Right lobe of liver (tissue), 4 donors: Measurements from ENCODE around the gene ZC2HC1C.

Experiments used
- CTCF ChIP-seq, 4 donors: fragments of 200-600 bp in 3 of 4; fragments of 450-650 bp in 1 of 4; IDR thresholded peaks; one replicate each; pipeline versions ENCODE4 v1.5.1 to v1.8.0; 2016 to 2022; ENCODE audit warnings: antibody characterized with exemption in 4 of 4, mild to moderate bottlenecking in 2 of 4
- POLR2A ChIP-seq: fragments of 450-650 bp; IDR thresholded peaks from one replicate; pipeline ENCODE4 v1.6.1; 2017; ENCODE audit warnings: antibody characterized with exemption, mild to moderate bottlenecking
- donor health status: DM: no; HTN: no; CAD: no.
- donor health status: DM: no; HTN: no; CAD: no.
- donor health status: DM: no; HTN: yes; CAD: no.

- TF ChIP-seq CTCF (IDR thresholded peaks at IDR 0.05) (no peak), POLR2A (no peak)
Observed at GRCh38 chr14:75060420-75060819, 9.0 kb upstream of the ZC2HC1C start.
